ENCODE results near the gene ZMYND8.
"Not testable (repeated sequence)": the region's sequence is repeated elsewhere in the genome, so short reads cannot be mapped to it uniquely, and the experiment has no call there.

Gene ZMYND8

GRCh38 chr20:47209982-47210381, 146.5 kb downstream of the ZMYND8 start:
- Histone ChIP-seq H3K4me1 (ENCODE audit: control insufficient read depth in 1 of 2, insufficient read depth in 2 of 2, low read length in 2 of 2) (no peaks in the 10 kb centered on the region), H3K36me3 (ENCODE audit: control insufficient read depth in 1 of 2, insufficient read depth in 2 of 2, low read length in 2 of 2) (peaks cover 42 to 55% of the 10 kb centered on the region in 2 donors), H3K27ac (ENCODE audit: low read length) (no peak overlapping the region), H3K9me3 (ENCODE audit: control insufficient read depth in 1 of 2, low read length in 2 of 2) (no peaks in the 10 kb centered on the region), H3K27me3 (ENCODE audit: low read depth, low read length) (no peaks in the 10 kb centered on the region), H3K4me3 (ENCODE audit: low read depth in 1 of 2, low read length in 2 of 2) (no peak overlapping the region)

- Histone ChIP-seq H3K4me3 (ENCODE audit: low read depth in 1 of 2, low read length in 2 of 2) (no peak overlapping the region), H3K27ac (ENCODE audit: low read length) (no peak overlapping the region), H3K27me3 (ENCODE audit: low read depth, low read length) (no peaks in the 10 kb centered on the region), H3K36me3 (ENCODE audit: control insufficient read depth in 1 of 2, insufficient read depth in 2 of 2, low read length in 2 of 2) (peaks cover 30 to 43% of the 10 kb centered on the region in 2 donors), H3K4me1 (ENCODE audit: control insufficient read depth in 1 of 2, insufficient read depth in 2 of 2, low read length in 2 of 2) (no peaks in the 10 kb centered on the region), H3K9me3 (ENCODE audit: control insufficient read depth in 1 of 2, low read length in 2 of 2) (no peaks in the 10 kb centered on the region)
These were observed 147.8 kb downstream of the ZMYND8 start for GRCh38 chr20:47208534-47209174.

GRCh38 chr20:47206962-47207641, 149.4 kb downstream of the ZMYND8 start:
- Histone ChIP-seq H3K36me3 (ENCODE audit: control insufficient read depth in 1 of 2, insufficient read depth in 2 of 2, low read length in 2 of 2) (peaks cover 24 to 34% of the 10 kb centered on the region in 2 donors), H3K27me3 (ENCODE audit: low read depth, low read length) (no peaks in the 10 kb centered on the region), H3K9me3 (ENCODE audit: control insufficient read depth in 1 of 2, low read length in 2 of 2) (no peaks in the 10 kb centered on the region), H3K27ac (ENCODE audit: low read length) (no peak overlapping the region), H3K4me3 (ENCODE audit: low read depth in 1 of 2, low read length in 2 of 2) (no peak overlapping the region), H3K4me1 (ENCODE audit: control insufficient read depth in 1 of 2, insufficient read depth in 2 of 2, low read length in 2 of 2) (no peaks in the 10 kb centered on the region)

GRCh38 chr20:47206552-47206951, 149.9 kb downstream of the ZMYND8 start:
- not testable (repeated sequence) for H3K4me3 ChIP-seq (ENCODE audit: low read depth in 1 of 2, low read length in 2 of 2); H3K9me3 ChIP-seq (ENCODE audit: control insufficient read depth in 1 of 2, low read length in 2 of 2); H3K27me3 ChIP-seq (ENCODE audit: low read depth, low read length); H3K4me1 ChIP-seq (ENCODE audit: control insufficient read depth in 1 of 2, insufficient read depth in 2 of 2, low read length in 2 of 2); H3K27ac ChIP-seq (ENCODE audit: low read length)
- peaks cover 21 to 28% of the 10 kb centered on the region in 2 donors for H3K36me3 ChIP-seq (ENCODE audit: control insufficient read depth in 1 of 2, insufficient read depth in 2 of 2, low read length in 2 of 2)

- Histone ChIP-seq H3K27me3 (ENCODE audit: low read depth, low read length) (no peaks in the 10 kb centered on the region), H3K9me3 (ENCODE audit: control insufficient read depth in 1 of 2, low read length in 2 of 2) (no peaks in the 10 kb centered on the region), H3K4me3 (ENCODE audit: low read depth in 1 of 2, low read length in 2 of 2) (no peak overlapping the region), H3K27ac (ENCODE audit: low read length) (no peak overlapping the region), H3K4me1 (ENCODE audit: control insufficient read depth in 1 of 2, insufficient read depth in 2 of 2, low read length in 2 of 2) (no peaks in the 10 kb centered on the region), H3K36me3 (ENCODE audit: control insufficient read depth in 1 of 2, insufficient read depth in 2 of 2, low read length in 2 of 2) (peaks cover 12 to 19% of the 10 kb centered on the region in 2 donors)
These were observed 150.8 kb downstream of the ZMYND8 start for GRCh38 chr20:47205577-47206123.

- peaks cover 5 to 12% of the 10 kb centered on the region in 2 donors for H3K36me3 ChIP-seq (ENCODE audit: control insufficient read depth in 1 of 2, insufficient read depth in 2 of 2, low read length in 2 of 2)
- not testable (repeated sequence) for H3K4me1 ChIP-seq (ENCODE audit: control insufficient read depth in 1 of 2, insufficient read depth in 2 of 2, low read length in 2 of 2); H3K27ac ChIP-seq (ENCODE audit: low read length); H3K9me3 ChIP-seq (ENCODE audit: control insufficient read depth in 1 of 2, low read length in 2 of 2); H3K27me3 ChIP-seq (ENCODE audit: low read depth, low read length); H3K4me3 ChIP-seq (ENCODE audit: low read depth in 1 of 2, low read length in 2 of 2)
These were observed 151.7 kb downstream of the ZMYND8 start for GRCh38 chr20:47204850-47205122.

- Histone ChIP-seq H3K4me1 (ENCODE audit: control insufficient read depth in 1 of 2, insufficient read depth in 2 of 2, low read length in 2 of 2) (no peaks in the 10 kb centered on the region), H3K27me3 (ENCODE audit: low read depth, low read length) (no peaks in the 10 kb centered on the region), H3K9me3 (ENCODE audit: control insufficient read depth in 1 of 2, low read length in 2 of 2) (no peaks in the 10 kb centered on the region), H3K27ac (ENCODE audit: low read length) (no peak overlapping the region), H3K4me3 (ENCODE audit: low read depth in 1 of 2, low read length in 2 of 2) (no peak overlapping the region), H3K36me3 (ENCODE audit: control insufficient read depth in 1 of 2, insufficient read depth in 2 of 2, low read length in 2 of 2) (peaks cover 0 to 7% of the 10 kb centered on the region in 2 donors)
These were observed 152.3 kb downstream of the ZMYND8 start for GRCh38 chr20:47204008-47204849.

- Histone ChIP-seq H3K27ac (ENCODE audit: low read length) (no peak overlapping the region), H3K4me3 (ENCODE audit: low read depth in 1 of 2, low read length in 2 of 2) (no peak overlapping the region), H3K36me3 (ENCODE audit: control insufficient read depth in 1 of 2, insufficient read depth in 2 of 2, low read length in 2 of 2) (no peaks in the 10 kb centered on the region), H3K4me1 (ENCODE audit: control insufficient read depth in 1 of 2, insufficient read depth in 2 of 2, low read length in 2 of 2) (no peaks in the 10 kb centered on the region), H3K27me3 (ENCODE audit: low read depth, low read length) (no peaks in the 10 kb centered on the region), H3K9me3 (ENCODE audit: control insufficient read depth in 1 of 2, low read length in 2 of 2) (no peaks in the 10 kb centered on the region)
These were observed 153.5 kb downstream of the ZMYND8 start for GRCh38 chr20:47202733-47203667.

- no peaks in the 10 kb centered on the region for H3K27me3 ChIP-seq (ENCODE audit: low read depth, low read length)
- H3K9me3 ChIP-seq (ENCODE audit: control insufficient read depth in 1 of 2, low read length in 2 of 2), result no peaks in the 10 kb centered on the region
- no peaks in the 10 kb centered on the region for H3K4me1 ChIP-seq (ENCODE audit: control insufficient read depth in 1 of 2, insufficient read depth in 2 of 2, low read length in 2 of 2)
- no peaks in the 10 kb centered on the region for H3K36me3 ChIP-seq (ENCODE audit: control insufficient read depth in 1 of 2, insufficient read depth in 2 of 2, low read length in 2 of 2)
- H3K4me3 ChIP-seq (ENCODE audit: low read depth in 1 of 2, low read length in 2 of 2), result no peak overlapping the region
- no peak overlapping the region for H3K27ac ChIP-seq (ENCODE audit: low read length)
These were observed 155.3 kb downstream of the ZMYND8 start for GRCh38 chr20:47201074-47201730.

GRCh38 chr20:47198996-47199552, 157.4 kb downstream of the ZMYND8 start:
- no peak overlapping the region for H3K27ac ChIP-seq (ENCODE audit: low read length)
- H3K9me3 ChIP-seq (ENCODE audit: control insufficient read depth in 1 of 2, low read length in 2 of 2), result no peaks in the 10 kb centered on the region
- no peaks in the 10 kb centered on the region for H3K4me1 ChIP-seq (ENCODE audit: control insufficient read depth in 1 of 2, insufficient read depth in 2 of 2, low read length in 2 of 2)
- no peaks in the 10 kb centered on the region for H3K36me3 ChIP-seq (ENCODE audit: control insufficient read depth in 1 of 2, insufficient read depth in 2 of 2, low read length in 2 of 2)
- no peaks in the 10 kb centered on the region for H3K27me3 ChIP-seq (ENCODE audit: low read depth, low read length)
- H3K4me3 ChIP-seq (ENCODE audit: low read depth in 1 of 2, low read length in 2 of 2), result no peak overlapping the region

Measured in muscle layer of duodenum (tissue), 2 donors.